GM19099 (cell line): Measurements from ENCODE around the gene TP73.

Source experiments
- POLR2A ChIP-seq: IDR thresholded peaks from 3 replicates; pipeline ENCODE4 v1.6.1; 2011; ENCODE audit warnings: low read depth; ENCODE audit not compliant: insufficient read length; ENCODE audit errors: extremely low read depth

The TP73 gene

GRCh38 chr1:3628445-3628844 is 23.9 kb upstream of the TP73 start:
- no peak for TF ChIP-seq POLR2A

- TF ChIP-seq POLR2A: no peak
Observed at GRCh38 chr1:3629561-3630160, 22.7 kb upstream of the TP73 start.

DNA sequence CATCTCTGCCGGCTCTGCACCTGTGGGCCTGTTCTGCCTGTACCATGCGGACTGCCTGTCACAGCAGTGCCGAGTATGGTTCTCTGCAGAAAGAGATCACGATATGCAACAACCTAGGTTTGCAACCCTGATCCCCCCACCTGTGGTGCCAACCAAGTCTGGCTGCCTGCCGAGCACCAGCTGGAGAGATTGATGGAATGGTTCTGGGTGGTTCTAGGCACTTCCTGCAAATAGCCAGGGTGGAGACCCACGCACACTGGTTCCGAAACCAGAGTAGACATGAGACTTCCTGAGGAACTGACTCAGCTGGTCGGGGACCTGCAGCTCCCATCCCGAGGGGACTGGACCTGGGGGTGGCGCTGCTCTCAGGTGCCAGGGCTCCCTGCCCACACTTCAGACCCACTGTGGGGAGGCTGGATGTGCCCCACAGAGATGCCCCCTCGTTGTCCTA is 22.1 kb upstream of the TP73 start:
- TF ChIP-seq POLR2A: no peak

DNA sequence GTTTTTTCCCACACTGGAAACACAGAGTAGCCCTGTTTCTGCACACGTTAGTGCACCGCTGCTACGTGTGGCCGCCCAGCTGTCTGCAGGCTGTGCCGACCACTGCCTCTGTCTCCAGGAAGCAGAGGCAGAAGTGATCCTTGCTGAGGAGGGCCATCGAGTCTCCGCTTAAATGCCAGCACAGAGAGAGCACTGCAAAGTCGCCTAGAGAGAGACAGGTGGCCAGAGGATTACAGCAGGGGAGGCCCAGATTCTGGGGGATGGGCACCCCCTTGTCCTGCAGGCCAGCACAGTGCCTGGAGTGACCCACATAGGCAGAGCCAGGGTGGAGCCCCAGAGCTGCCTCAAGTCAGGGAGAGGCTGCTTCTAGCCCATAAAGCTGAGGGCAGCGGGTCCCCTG is 21.4 kb upstream of the TP73 start:
- TF ChIP-seq POLR2A: no peak

GRCh38 chr1:3631320-3632260 is 20.7 kb upstream of the TP73 start:
- no peak for TF ChIP-seq POLR2A

- no peak for TF ChIP-seq POLR2A
Observed at GRCh38 chr1:3632298-3632697, 20.0 kb upstream of the TP73 start.

- no peak for TF ChIP-seq POLR2A
Observed at GRCh38 chr1:3632716-3633343, 19.5 kb upstream of the TP73 start.

DNA sequence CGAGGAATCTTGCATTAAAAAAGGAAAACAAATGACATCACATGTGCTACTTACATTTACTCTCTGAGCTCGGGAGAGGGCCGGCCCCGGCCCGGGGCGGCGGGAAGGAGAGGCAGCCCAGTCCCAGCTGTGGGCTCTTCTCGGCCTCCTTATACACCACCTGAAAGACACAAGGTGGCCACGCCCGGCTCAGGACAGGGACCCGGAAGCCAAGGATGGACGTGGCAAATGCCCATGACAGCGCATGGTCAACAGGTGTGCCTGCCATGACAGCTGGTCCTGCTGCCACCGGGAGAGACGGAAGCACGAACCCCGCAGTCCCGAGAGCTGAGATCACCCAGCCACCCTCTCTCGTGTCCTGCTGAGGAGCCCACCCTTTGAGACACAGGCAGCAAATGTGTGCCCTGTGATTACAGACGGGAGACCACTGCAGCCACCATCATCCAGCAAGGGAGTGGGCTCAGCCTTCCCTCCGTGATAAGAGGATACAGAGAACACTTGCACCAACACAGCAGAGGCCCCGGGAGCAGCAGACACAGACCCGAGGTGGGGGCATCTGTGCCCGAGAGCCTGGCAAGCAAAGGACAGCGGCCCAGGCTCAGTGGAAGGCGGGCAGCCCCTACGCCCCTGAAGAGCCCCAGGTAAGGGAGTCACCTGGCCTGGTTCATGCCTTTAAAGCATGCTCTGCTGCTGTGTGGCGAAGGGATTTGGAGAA is 18.8 kb upstream of the TP73 start:
- no peak for TF ChIP-seq POLR2A

DNA sequence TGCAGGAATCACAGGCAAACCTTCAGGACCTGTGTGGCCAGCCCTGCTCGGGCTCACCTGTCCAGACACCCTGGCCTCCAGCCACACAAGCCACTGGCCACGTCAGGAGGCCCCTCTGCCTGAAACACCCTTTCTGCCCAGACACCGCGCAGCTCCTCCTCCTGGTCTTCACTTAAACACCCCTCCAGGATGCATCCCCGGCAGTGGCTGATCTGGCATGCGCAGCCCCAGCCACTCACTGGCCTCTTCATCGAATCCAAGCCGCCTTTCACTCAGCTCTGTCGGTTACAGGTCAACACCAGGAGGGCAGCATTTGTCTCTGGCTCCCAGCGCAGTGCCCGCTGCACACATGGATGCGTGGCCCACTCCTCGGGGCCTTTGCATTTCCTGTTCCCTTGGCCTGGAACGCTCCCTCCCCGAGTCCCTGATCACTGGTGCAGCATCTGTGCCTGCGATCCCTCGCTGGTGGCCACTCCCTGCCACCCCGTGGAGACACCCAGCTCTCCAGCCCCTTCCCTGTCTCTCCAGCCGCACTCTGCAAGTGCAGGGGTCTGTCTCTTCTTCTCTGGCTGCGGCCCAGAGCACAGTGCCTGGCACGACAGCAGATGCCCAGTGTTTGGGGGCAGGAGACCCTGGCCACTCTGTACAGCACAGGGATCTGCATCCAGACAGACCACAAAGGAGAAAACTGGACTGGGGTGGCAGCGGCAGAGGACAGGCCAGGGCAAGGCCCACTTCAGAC is 18.1 kb upstream of the TP73 start:
- no peak for TF ChIP-seq POLR2A

GRCh38 chr1:3636080-3636479 is 16.2 kb upstream of the TP73 start:
- no peak for TF ChIP-seq POLR2A

DNA sequence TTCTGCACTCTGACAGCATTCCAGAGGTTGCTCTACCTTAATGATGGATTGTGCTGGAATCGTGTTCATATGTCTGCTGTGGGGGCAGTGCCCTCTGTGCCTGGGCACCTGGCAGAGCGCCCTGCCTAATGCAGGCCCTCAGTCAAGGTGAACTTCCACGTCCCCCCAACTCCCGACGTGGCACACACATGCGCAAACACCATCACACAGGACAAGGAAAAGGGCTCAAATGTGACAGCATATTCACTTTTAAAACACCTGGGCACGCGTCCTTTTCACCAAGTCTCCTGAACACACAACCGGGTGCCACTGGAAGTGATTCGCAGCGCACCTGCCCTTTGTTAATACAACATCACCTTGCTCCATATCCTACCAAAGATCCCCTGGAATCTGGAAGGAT is 15.8 kb upstream of the TP73 start:
- no peak for TF ChIP-seq POLR2A

- no peak for TF ChIP-seq POLR2A
Observed at GRCh38 chr1:3638027-3638426, 14.3 kb upstream of the TP73 start.

GRCh38 chr1:3638676-3639075 is 13.6 kb upstream of the TP73 start:
- no peak for TF ChIP-seq POLR2A

DNA sequence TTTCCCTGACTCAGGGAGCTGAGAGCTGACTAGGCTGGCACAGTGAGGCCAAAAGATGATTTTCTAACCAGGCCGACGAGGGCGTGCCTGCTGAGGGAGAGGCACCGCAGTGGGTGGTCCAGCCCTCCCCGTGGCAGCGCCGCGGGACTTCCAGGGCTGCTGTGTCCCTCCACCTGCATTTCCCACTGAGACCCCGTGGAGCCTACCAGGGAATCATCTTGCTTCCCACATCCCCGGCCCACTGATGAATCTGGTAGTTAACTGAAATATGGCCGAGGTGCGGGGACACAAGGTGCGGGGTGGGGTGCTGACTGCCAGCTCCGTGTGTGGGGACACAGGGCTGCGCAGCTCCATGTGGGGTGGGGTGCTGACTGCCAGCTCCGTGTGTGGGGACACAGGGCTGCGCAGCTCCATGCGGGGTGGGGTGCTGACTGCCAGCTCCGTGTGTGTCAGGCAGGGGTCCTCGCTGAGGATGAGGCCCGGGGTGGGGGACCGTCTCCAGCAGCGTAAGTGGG is 12.9 kb upstream of the TP73 start:
- TF ChIP-seq POLR2A: no peak
